ENCODE results near the gene G6PC3.

G6PC3 gene

DNA sequence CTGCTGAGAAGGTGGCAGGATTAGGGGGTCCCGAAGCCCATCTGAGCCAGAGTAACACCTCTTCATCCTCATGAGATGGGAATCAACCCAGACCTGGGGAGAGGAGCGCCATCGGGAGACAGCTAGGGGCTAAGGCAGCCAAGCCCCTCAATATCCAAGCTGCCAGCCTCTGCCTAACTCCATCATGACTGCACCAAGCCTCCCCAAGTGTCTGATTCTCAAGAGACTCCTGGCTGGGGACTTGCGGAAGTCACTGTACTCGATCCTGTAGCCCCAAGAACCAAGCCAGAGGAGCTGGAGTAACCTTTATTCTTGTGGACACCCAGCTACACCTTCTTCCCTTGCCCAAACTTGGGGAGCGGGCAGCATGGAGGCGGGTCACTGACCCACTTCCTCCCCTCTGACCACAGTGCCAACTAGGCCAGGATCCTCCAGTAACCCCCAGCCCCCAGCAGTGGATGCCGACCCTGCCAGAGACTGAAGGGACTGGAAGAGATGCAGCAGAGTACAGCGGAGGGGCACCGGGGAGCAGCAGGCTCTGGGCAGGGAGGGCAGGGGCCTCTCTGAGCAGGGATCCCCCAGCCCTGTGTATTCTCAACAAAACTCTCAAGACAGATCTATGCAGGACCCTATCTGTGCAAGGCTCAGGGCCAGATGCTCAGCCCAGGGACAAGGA lies 39.6 kb downstream of the G6PC3 start:
- peak overlapping the region; percentile 87 for H3K27ac ChIP-seq
- H3K4me3 ChIP-seq (ENCODE audit: low read depth, low read length): peak overlapping the region; percentile 55
- H3K9ac ChIP-seq: no peak overlapping the region
- no peaks in the 10 kb centered on the region for H3K9me3 ChIP-seq (ENCODE audit: control insufficient read depth, low read length)
- H3K4me2 ChIP-seq (ENCODE audit: low read length): peak overlapping the region; percentile 74
- no peak overlapping the region for H2AFZ ChIP-seq
- peaks cover 58% of the 10 kb centered on the region for H3K4me1 ChIP-seq
- TF ChIP-seq, protein P1, sequence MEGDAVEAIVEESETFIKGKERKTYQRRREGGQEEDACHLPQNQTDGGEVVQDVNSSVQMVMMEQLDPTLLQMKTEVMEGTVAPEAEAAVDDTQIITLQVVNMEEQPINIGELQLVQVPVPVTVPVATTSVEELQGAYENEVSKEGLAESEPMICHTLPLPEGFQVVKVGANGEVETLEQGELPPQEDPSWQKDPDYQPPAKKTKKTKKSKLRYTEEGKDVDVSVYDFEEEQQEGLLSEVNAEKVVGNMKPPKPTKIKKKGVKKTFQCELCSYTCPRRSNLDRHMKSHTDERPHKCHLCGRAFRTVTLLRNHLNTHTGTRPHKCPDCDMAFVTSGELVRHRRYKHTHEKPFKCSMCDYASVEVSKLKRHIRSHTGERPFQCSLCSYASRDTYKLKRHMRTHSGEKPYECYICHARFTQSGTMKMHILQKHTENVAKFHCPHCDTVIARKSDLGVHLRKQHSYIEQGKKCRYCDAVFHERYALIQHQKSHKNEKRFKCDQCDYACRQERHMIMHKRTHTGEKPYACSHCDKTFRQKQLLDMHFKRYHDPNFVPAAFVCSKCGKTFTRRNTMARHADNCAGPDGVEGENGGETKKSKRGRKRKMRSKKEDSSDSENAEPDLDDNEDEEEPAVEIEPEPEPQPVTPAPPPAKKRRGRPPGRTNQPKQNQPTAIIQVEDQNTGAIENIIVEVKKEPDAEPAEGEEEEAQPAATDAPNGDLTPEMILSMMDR (IDR thresholded peaks at IDR 0.05): no peak
- H3K36me3 ChIP-seq (ENCODE audit: control insufficient read depth, insufficient read depth, low read length): no peaks in the 10 kb centered on the region
- no peaks in the 10 kb centered on the region for H3K27me3 ChIP-seq (ENCODE audit: control insufficient read depth, insufficient read depth, low read length)
- peaks cover 45% of the 10 kb centered on the region for H3K79me2 ChIP-seq

DNA sequence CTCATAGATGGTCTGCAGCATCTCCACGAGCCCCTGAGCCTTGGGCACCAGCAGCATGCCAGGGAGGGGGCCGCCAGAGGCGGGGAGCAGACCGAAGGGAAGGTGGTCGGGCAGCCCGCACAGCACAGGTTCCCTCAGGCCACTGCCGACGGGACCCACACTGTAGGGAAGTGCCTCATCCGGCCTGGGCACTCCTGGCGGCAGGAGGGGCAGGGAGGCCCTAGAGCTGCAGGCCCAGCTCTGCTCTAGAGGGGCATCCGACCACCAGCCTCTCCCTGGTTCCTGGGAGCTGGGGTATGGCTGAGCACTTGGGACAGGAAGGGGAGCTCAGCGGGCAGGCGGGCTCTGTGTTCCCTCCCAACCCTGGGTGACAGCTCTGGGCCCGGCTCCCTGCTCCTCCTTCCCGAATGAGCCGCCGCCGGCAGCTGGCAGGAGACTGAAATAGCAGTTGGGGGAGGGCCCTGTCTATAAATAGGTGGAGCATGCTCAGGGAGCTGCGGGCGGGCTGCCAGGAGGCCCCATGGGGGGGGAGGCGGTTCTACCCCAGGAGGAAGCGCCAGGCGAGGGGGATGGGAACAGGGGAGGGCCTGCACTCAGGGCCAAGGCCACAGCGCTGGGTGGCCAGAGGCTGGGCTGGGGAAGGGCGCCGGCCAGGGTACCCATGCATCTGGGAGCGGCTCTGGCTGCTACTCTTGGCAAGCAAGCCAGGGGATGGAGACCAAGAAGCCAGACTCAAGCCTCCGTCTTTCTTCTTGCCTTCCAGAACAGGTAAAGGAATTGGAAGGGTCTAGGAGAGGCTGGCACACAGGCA lies 40.5 kb downstream of the G6PC3 start:
- peaks cover 37% of the 10 kb centered on the region for H3K79me2 ChIP-seq
- peak overlapping the region; percentile 74 for H3K4me2 ChIP-seq (ENCODE audit: low read length)
- H3K4me1 ChIP-seq: peaks cover 58% of the 10 kb centered on the region
- H3K36me3 ChIP-seq (ENCODE audit: control insufficient read depth, insufficient read depth, low read length): no peaks in the 10 kb centered on the region
- H3K27ac ChIP-seq: peak overlapping the region; percentile 87
- H3K9ac ChIP-seq: no peak overlapping the region
- TF ChIP-seq, protein P1 (IDR thresholded peaks at IDR 0.05): no peak
- H3K4me3 ChIP-seq (ENCODE audit: low read depth, low read length): peak overlapping the region; percentile 55
- H3K9me3 ChIP-seq (ENCODE audit: control insufficient read depth, low read length): no peaks in the 10 kb centered on the region
- no peaks in the 10 kb centered on the region for H3K27me3 ChIP-seq (ENCODE audit: control insufficient read depth, insufficient read depth, low read length)
- peak overlapping the region; percentile 39 for H2AFZ ChIP-seq

DNA sequence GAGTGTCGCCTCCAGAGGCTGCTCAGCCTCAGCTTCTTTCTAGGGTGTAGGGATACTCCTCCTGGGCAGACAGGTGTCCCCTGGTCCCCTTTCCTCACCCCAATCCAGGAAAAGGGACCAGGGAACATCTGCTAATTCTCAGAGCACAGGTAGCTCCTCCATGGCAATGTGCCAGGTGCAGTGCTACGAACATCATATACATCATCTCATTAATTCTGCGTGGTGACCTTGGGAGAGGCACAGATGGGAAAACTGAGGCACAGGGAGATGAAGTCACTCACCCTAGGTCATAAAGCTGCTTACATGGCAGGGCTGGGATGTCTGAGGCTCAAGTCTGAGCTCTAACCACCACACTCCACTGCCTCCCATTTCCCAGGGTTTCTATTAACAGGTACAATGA lies 41.2 kb downstream of the G6PC3 start:
- Histone ChIP-seq H3K4me2 (ENCODE audit: low read length) (peak overlapping the region; percentile 74), H2AFZ (no peak overlapping the region), H3K4me3 (ENCODE audit: low read depth, low read length) (no peak overlapping the region), H3K79me2 (peaks cover 31% of the 10 kb centered on the region), H3K9me3 (ENCODE audit: control insufficient read depth, low read length) (no peaks in the 10 kb centered on the region), H3K27ac (peak overlapping the region; percentile 87), H3K4me1 (peaks cover 58% of the 10 kb centered on the region), H3K27me3 (ENCODE audit: control insufficient read depth, insufficient read depth, low read length) (no peaks in the 10 kb centered on the region), H3K9ac (no peak overlapping the region), H3K36me3 (ENCODE audit: control insufficient read depth, insufficient read depth, low read length) (no peaks in the 10 kb centered on the region)
- TF ChIP-seq, protein P1 (IDR thresholded peaks at IDR 0.05): no peak

DNA sequence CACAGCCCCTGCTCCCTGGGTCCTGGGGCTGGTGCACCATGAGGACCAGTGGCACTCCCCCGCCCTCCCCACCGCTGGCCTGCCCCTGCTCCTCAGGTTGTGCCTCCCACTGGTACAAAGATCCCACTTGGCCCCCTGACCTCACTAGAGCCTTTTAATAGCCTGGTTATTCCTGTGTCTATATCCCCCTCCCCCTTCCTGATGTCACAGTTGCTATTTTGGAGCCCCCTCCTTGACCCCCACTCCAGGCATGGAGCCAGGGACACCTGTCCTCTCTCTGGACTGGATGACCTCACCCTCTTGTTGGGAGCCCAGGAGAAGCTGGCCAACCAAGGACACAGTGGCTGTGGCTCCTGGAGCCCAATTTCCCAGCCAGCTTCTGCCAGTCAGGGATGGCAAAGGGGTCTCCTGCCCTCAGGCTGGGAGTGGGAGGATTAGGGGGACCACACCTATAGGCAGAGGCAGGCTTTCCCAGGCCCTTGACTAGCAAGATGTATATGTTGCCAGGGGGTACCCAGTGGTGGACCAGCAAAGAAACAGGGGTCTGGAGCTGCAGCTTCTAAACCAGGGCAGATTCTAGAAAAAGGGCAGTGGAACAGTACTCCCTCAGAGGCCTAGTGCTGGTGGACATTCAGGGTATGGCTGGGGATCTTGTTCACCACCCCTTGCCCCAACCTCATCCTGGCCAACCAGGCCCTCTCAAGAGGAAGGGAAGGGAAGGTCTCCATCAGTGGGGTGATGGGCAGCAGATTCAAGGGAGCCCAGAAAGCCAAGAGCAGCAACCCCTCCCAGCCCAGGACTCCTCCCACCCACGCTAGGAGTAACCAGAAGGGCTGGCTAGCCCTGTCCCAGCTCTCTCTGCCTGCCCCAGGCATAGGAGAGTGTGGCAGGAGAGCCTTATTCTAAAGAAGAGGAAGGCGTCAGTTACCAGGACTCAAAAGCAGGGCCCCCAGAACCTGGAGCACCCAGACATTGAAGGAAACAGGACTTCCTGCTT lies 42.0 kb downstream of the G6PC3 start:
- Histone ChIP-seq H3K79me2 (peaks cover 29% of the 10 kb centered on the region), H3K4me1 (peaks cover 58% of the 10 kb centered on the region), H3K4me3 (ENCODE audit: low read depth, low read length) (no peak overlapping the region), H2AFZ (no peak overlapping the region), H3K27ac (peak overlapping the region; percentile 87), H3K36me3 (ENCODE audit: control insufficient read depth, insufficient read depth, low read length) (no peaks in the 10 kb centered on the region), H3K4me2 (ENCODE audit: low read length) (no peak overlapping the region), H3K27me3 (ENCODE audit: control insufficient read depth, insufficient read depth, low read length) (no peaks in the 10 kb centered on the region), H3K9me3 (ENCODE audit: control insufficient read depth, low read length) (no peaks in the 10 kb centered on the region), H3K9ac (no peak overlapping the region)
- TF ChIP-seq, protein P1 (IDR thresholded peaks at IDR 0.05): no peak
